Spleen (tissue), 11 donors: Measurements from ENCODE around the gene ADRA2B. TPM values are rescaled to one million over a fixed set of nuclear protein-coding genes. Genes with fewer than 3 reads are reported as not detected.

Experiments
- DNase-seq: peaks from one replicate; pipeline ENCODE4 v3.0.0-alpha.2; 2020
- H3K27ac ChIP-seq, 8 donors: fragments of 200-600 bp; sonication (generic) in 7 of 8; 1 replicate in 4 of 8; 2 replicates in 4 of 8; pipeline versions ENCODE4 v1.5.0 to v1.8.0; 2016 to 2021; ENCODE audit warnings: inconsistent platforms in 4 of 8, mild to moderate bottlenecking in 4 of 8, moderate library complexity in 1 of 8
- H3K27me3 ChIP-seq, 7 donors: fragments of 200-600 bp; sonication (generic) in 6 of 7; replicated peaks in 1 of 7; 1 replicate in 4 of 7; 2 replicates in 3 of 7; pipeline versions ENCODE4 v1.5.0 to v1.8.0; 2016 to 2021; ENCODE audit warnings: inconsistent platforms in 3 of 7, mild to moderate bottlenecking in 1 of 7
- H3K36me3 ChIP-seq, 6 donors: fragments of 200-600 bp; sonication (generic) in 5 of 6; 1 replicate in 4 of 6; 2 replicates in 2 of 6; pipeline versions ENCODE4 v1.5.0 to v1.8.0; 2016 to 2021; ENCODE audit warnings: inconsistent platforms in 2 of 6
- H3K4me1 ChIP-seq, 6 donors: fragments of 200-600 bp; sonication (generic) in 5 of 6; 1 replicate in 3 of 6; 2 replicates in 3 of 6; pipeline versions ENCODE4 v1.5.0 to v1.8.0; 2016 to 2021; ENCODE audit warnings: inconsistent platforms in 3 of 6
- H3K4me3 ChIP-seq, 8 donors: fragments of 200-600 bp; sonication (generic) in 7 of 8; 1 replicate in 4 of 8; 2 replicates in 4 of 8; pipeline versions ENCODE4 v1.5.0 to v1.8.0; 2016 to 2021; ENCODE audit warnings: inconsistent platforms in 4 of 8, mild to moderate bottlenecking in 4 of 8, moderate library complexity in 2 of 8
- H3K9me3 ChIP-seq, 8 donors: fragments of 200-600 bp; sonication (generic) in 7 of 8; 1 replicate in 4 of 8; 2 replicates in 4 of 8; pipeline versions ENCODE4 v1.5.0 to v1.8.0; 2016 to 2021; ENCODE audit warnings: inconsistent platforms in 4 of 8
- CTCF ChIP-seq, 11 experiments: fragments of 200-600 bp in 7 of 11; fragments of 450-650 bp in 4 of 11; sonication (generic) in 4 of 11; IDR thresholded peaks in 8 of 11; conservative IDR thresholded peaks in 3 of 11; 1 replicate in 7 of 11; 2 replicates in 4 of 11; pipeline versions ENCODE4 v1.4.0 to v1.8.0; 2016 to 2021; ENCODE audit warnings: antibody characterized with exemption in 11 of 11, inconsistent platforms in 4 of 11, mild to moderate bottlenecking in 1 of 11
- POLR2A ChIP-seq, 3 donors: fragments of 450-650 bp; IDR thresholded peaks; one replicate each; pipeline ENCODE4 v1.5.1; 2017; ENCODE audit warnings: antibody characterized with exemption in 3 of 3, mild to moderate bottlenecking in 1 of 3
- POLR2AphosphoS5 ChIP-seq, 3 donors: sonication (generic); formaldehyde crosslinking; IDR thresholded peaks; one replicate each; pipeline ENCODE4 v1.5.1; 2017; ENCODE audit warnings: antibody characterized with exemption in 3 of 3
- WGBS, 5 donors: extraction: QIAGEN DNeasy Blood & Tissue Kit in 3 of 5; methylation state at CpG; one replicate each; pipeline versions ENCODE4 v1.1.5 to v1.1.7; 2013 to 2018; 5-methylcytosine and 5-hydroxymethylcytosine counted together
- intact Hi-C: fragments of 100-400 bp; cut with DNase I; formaldehyde crosslinking; loops from one replicate; pipeline ENCODE4 v1.15.0; 2023; ENCODE audit warnings: low total_unique reads
- polyA plus RNA-seq, 3 donors: library from polyadenylated mRNA; stranded (reverse); fragments of 200-250 nt; gene quantifications; one replicate each; pipeline ENCODE4 v1.2.1, GENCODE V29; 2013
- total RNA-seq, 7 donors: library from RNA; depleted of rRNA in 3 of 7; stranded (reverse); fragments of >200 nt in 3 of 7; fragmentation: NEBNext Ultra II Directional in 4 of 7; extraction: Animal tissue kit (Norgen Biotek cat#: 25700) in 4 of 7; gene quantifications; one replicate each; pipeline versions ENCODE4 v1.1.0 to v1.2.1, GENCODE V29; 2016 to 2021
- donor health status: healthy with polysubstance abuse.
- donor health status: DM: no; HTN: no; CAD: no; lungs with moderate emphysema.
- donor health status: DM: no; HTN: no; CAD: no.
- donor health status: Bipolar disorder and iron deficiency.
- donor health status: healthy.
- donor health status: DM: no; HTN: no; CAD: no.
- donor health status: DM: yes; HTN: yes; CAD: no.

Gene ADRA2B
- total and polyA plus RNA-seq, 10 donors: 1.8 to 14.2 (median 5.2) TPM

GRCh38 chr2:96158554-96158940, 42.2 kb upstream of the ADRA2B start:
- H3K27ac ChIP-seq: peak overlapping the region in 4 of 8 donors; percentile 65 to 93 (median 76)
- no peaks in the 10 kb centered on the region for H3K27me3 ChIP-seq
- no peaks in the 10 kb centered on the region for H3K36me3 ChIP-seq
- peaks cover 0 to 8% (median 0%) of the 10 kb centered on the region in 8 donors for H3K9me3 ChIP-seq
- intact Hi-C loops: no loop called here
- DNase-seq: peak; percentile 78
- 76 to 90% (median 88%) methylated on average over 7 to 14 of the region's 14 CpGs for WGBS, 5 donors
- H3K4me1 ChIP-seq: peaks cover 28 to 77% (median 64%) of the 10 kb centered on the region in 6 donors
- TF ChIP-seq CTCF (IDR thresholded peaks at IDR 0.05 in 8 of 11, conservative IDR thresholded peaks at IDR 0.05 in 3 of 11): no peak
- TF ChIP-seq POLR2A (IDR thresholded peaks at IDR 0.05): no peak
- no peak for TF ChIP-seq POLR2AphosphoS5 (IDR thresholded peaks at IDR 0.05)
- no peak overlapping the region for H3K4me3 ChIP-seq

- DNase-seq: peak; percentile 90
- H3K27me3 ChIP-seq: no peaks in the 10 kb centered on the region
- peak overlapping the region in 6 of 8 donors; percentile 36 to 93 (median 70) for H3K27ac ChIP-seq
- WGBS, 5 donors: 30 to 45% (median 40%) methylated on average over 17 to 19 of the region's 19 CpGs
- no peaks in the 10 kb centered on the region for H3K36me3 ChIP-seq
- intact Hi-C loops: no loop called here
- TF ChIP-seq CTCF (IDR thresholded peaks at IDR 0.05 in 8 of 11, conservative IDR thresholded peaks at IDR 0.05 in 3 of 11) (no peak), POLR2A (IDR thresholded peaks at IDR 0.05) (no peak), POLR2AphosphoS5 (IDR thresholded peaks at IDR 0.05) (peak; percentile 63 to 79 (median 78))
- peaks cover 23 to 74% (median 58%) of the 10 kb centered on the region in 6 donors for H3K4me1 ChIP-seq
- H3K9me3 ChIP-seq: peaks cover 0 to 8% (median 0%) of the 10 kb centered on the region in 8 donors
- H3K4me3 ChIP-seq: peak overlapping the region in 1 of 8 donors; percentile 39
Measured at GRCh38 chr2:96157649-96158553, 41.5 kb upstream of the ADRA2B start.

- Histone ChIP-seq H3K36me3 (no peaks in the 10 kb centered on the region), H3K4me1 (peaks cover 23 to 74% (median 51%) of the 10 kb centered on the region in 6 donors), H3K27me3 (no peaks in the 10 kb centered on the region), H3K27ac (peak overlapping the region in 5 of 8 donors; percentile 36 to 93 (median 75)), H3K4me3 (peak overlapping the region in 1 of 8 donors; percentile 39), H3K9me3 (peaks cover 0 to 8% (median 0%) of the 10 kb centered on the region in 8 donors)
- peak; percentile 80 for DNase-seq
- WGBS, 5 donors: 63 to 86% (median 78%) methylated on average over 5 of the region's 5 CpGs
- TF ChIP-seq POLR2AphosphoS5 (IDR thresholded peaks at IDR 0.05): peak; percentile 9 to 68 (median 35)
- TF ChIP-seq POLR2A (IDR thresholded peaks at IDR 0.05): no peak
- intact Hi-C loops: no loop called here
Measured at GRCh38 chr2:96156926-96157648, 40.7 kb upstream of the ADRA2B start.

- no peak overlapping the region for H3K4me3 ChIP-seq
- peak; percentile 65 for DNase-seq
- WGBS, 5 donors: 68 to 79% (median 74%) methylated on average over 10 of the region's 10 CpGs
- H3K9me3 ChIP-seq: peaks cover 0 to 8% (median 0%) of the 10 kb centered on the region in 8 donors
- intact Hi-C loops: no loop called here
- H3K27ac ChIP-seq: peak overlapping the region in 4 of 8 donors; percentile 65 to 93 (median 76)
- TF ChIP-seq POLR2A (IDR thresholded peaks at IDR 0.05) (no peak), POLR2AphosphoS5 (IDR thresholded peaks at IDR 0.05) (no peak), CTCF (IDR thresholded peaks at IDR 0.05 in 8 of 11, conservative IDR thresholded peaks at IDR 0.05 in 3 of 11) (no peak)
- H3K27me3 ChIP-seq: no peaks in the 10 kb centered on the region
- H3K36me3 ChIP-seq: no peaks in the 10 kb centered on the region
- peaks cover 23 to 74% (median 49%) of the 10 kb centered on the region in 6 donors for H3K4me1 ChIP-seq
Measured at GRCh38 chr2:96156011-96156820, 39.8 kb upstream of the ADRA2B start.
